PC-9 (cell line): Measurements from ENCODE around the gene ITGA5. TPM values are rescaled to one million over a fixed set of nuclear protein-coding genes. Genes with fewer than 3 reads are reported as not detected.

Experiments
- BruUV-seq: library from RNA; stranded (reverse); fragments of 400-500 nt; replicated peaks from 2 replicates; lab custom pipeline; 2021; lab: Mats Ljungman, UMichigan
- CTCF ChIA-PET: fragments of 300-600 bp; sonication (Branson Sonifier 250); formaldehyde crosslinking; loops from one replicate; lab custom pipeline; 2022; ENCODE audit warnings: antibody characterized with exemption; lab: Charles Lee
- POLR2A ChIA-PET: fragments of 300-600 bp; sonication (Branson Sonifier 250); formaldehyde crosslinking; loops from one replicate; lab custom pipeline; 2022; ENCODE audit warnings: antibody characterized with exemption; ENCODE audit not compliant: unreplicated experiment; lab: Charles Lee
- DNase-seq, 2 experiments: peaks; one replicate each; pipeline versions ENCODE4 v3.0.0 to v3.0.0-alpha.2; 2015 to 2022; ENCODE audit warnings: mixed read lengths in 1 of 2
- H2AFZ ChIP-seq: fragments of 200-600 bp; sonication (generic); 2 replicates; pipeline ENCODE4 v1.8.1; 2017; ENCODE audit warnings: antibody characterized with exemption
- H3F3A ChIP-seq: fragments of 200-600 bp; sonication (generic); 2 replicates; pipeline ENCODE4 v1.8.1; 2017; ENCODE audit warnings: antibody characterized with exemption, mild to moderate bottlenecking, low read depth; ENCODE audit not compliant: insufficient read depth
- H3K27ac ChIP-seq: fragments of 200-600 bp; sonication (generic); 2 replicates; pipeline ENCODE4 v1.6.1; 2016; ENCODE audit warnings: mixed run types
- H3K27me3 ChIP-seq: fragments of 200-600 bp; sonication (generic); 2 replicates; pipeline ENCODE4 v1.6.1; 2016; ENCODE audit warnings: low read depth, mixed run types; ENCODE audit not compliant: insufficient read depth
- H3K36me3 ChIP-seq: fragments of 200-600 bp; sonication (generic); 2 replicates; pipeline ENCODE4 v1.6.1; 2016; ENCODE audit warnings: low read depth, mixed run types
- H3K4me1 ChIP-seq: fragments of 200-600 bp; sonication (generic); replicated peaks from 2 replicates; pipeline ENCODE4 v1.6.1; 2016; ENCODE audit warnings: mixed run types; ENCODE audit not compliant: insufficient read depth
- H3K4me2 ChIP-seq: fragments of 200-600 bp; sonication (generic); 2 replicates; pipeline ENCODE4 v1.6.1; 2017; ENCODE audit warnings: mixed run types
- H3K4me3 ChIP-seq: fragments of 200-600 bp; sonication (generic); 2 replicates; pipeline ENCODE4 v1.6.1; 2016; ENCODE audit warnings: mixed run types
- H3K79me2 ChIP-seq: fragments of 200-600 bp; sonication (generic); 2 replicates; pipeline ENCODE4 v1.6.1; 2017; ENCODE audit warnings: low read depth, mixed run types
- H3K9me2 ChIP-seq: fragments of 200-600 bp; sonication (generic); 2 replicates; pipeline ENCODE4 v1.8.1; 2017; ENCODE audit warnings: mild to moderate bottlenecking; ENCODE audit not compliant: insufficient read depth
- H3K9me3 ChIP-seq: fragments of 200-600 bp; sonication (generic); 2 replicates; pipeline ENCODE4 v1.8.1; 2016; ENCODE audit warnings: low read depth; ENCODE audit not compliant: insufficient read depth
- H4K20me1 ChIP-seq: fragments of 200-600 bp; sonication (generic); 2 replicates; pipeline ENCODE4 v1.8.1; 2017; ENCODE audit not compliant: insufficient read depth
- EZH2 ChIP-seq: fragments of 200-600 bp; sonication (generic); IDR thresholded peaks from 2 replicates; pipeline ENCODE4 v1.8.0; 2017; ENCODE audit warnings: antibody characterized with exemption, low read depth
- intact Hi-C: fragments of 100-400 bp; cut with micrococcal nuclease; formaldehyde crosslinking; loops from one replicate; pipeline ENCODE4 v1.10.0; 2022; ENCODE audit not compliant: unreplicated experiment
- total RNA-seq: library from RNA; stranded (reverse); gene quantifications from 2 replicates; pipeline ENCODE4 v1.2.3, GENCODE V29; 2021
- TF ChIP-seq, protein P1 (sequence below): fragments of 200-600 bp; sonication (generic); conservative IDR thresholded peaks from 2 replicates; pipeline ENCODE4 v1.6.1; 2017; ENCODE audit warnings: mixed run types, antibody characterized with exemption, mild to moderate bottlenecking, moderate library complexity

ITGA5 gene
- total RNA-seq, 1 experiment from 2014 or later, result 28.4 TPM

DNA sequence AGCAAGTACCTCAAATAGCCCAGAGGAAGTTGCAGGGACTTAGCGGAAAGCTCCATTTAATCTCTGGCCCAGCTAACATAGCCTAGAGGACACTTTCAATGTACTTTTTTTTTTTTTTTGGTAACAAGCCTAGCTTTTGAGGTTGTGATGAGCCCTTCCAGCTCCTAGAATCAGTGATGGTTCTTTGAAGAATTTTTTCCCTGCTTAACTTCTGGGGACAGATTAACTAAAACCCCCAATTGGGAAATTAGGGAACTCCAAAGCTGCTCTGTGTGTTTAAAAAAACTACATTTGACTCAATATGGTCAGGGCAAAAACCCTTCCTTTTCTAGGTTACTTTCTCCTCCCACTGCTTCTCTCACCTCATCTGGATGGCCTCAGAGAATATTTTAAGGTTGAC is 23.9 kb upstream of the ITGA5 start:
- no TSS peak for BruUV-seq
- Histone ChIP-seq H3K4me1 (no peaks in the 10 kb centered on the region), H3K27me3 (0 out of 2 replicates have a peak, but pooled peaks cover 3% of the 10 kb centered on the region), H3K4me3 (no peak overlapping the region), H3K4me2 (no peak overlapping the region), H3F3A (0 out of 2 replicates have a peak, but pooled peaks cover 4% of the 10 kb centered on the region), H3K79me2 (no peaks in the 10 kb centered on the region), H2AFZ (no peak overlapping the region), H3K9me3 (no peaks in the 10 kb centered on the region), H4K20me1 (no peaks in the 10 kb centered on the region), H3K27ac (no peak overlapping the region), H3K36me3 (no peaks in the 10 kb centered on the region), H3K9me2 (no peaks in the 10 kb centered on the region)
- CTCF ChIA-PET, result no interaction called here
- no peak for TF ChIP-seq EZH2
- TF ChIP-seq, protein P1, sequence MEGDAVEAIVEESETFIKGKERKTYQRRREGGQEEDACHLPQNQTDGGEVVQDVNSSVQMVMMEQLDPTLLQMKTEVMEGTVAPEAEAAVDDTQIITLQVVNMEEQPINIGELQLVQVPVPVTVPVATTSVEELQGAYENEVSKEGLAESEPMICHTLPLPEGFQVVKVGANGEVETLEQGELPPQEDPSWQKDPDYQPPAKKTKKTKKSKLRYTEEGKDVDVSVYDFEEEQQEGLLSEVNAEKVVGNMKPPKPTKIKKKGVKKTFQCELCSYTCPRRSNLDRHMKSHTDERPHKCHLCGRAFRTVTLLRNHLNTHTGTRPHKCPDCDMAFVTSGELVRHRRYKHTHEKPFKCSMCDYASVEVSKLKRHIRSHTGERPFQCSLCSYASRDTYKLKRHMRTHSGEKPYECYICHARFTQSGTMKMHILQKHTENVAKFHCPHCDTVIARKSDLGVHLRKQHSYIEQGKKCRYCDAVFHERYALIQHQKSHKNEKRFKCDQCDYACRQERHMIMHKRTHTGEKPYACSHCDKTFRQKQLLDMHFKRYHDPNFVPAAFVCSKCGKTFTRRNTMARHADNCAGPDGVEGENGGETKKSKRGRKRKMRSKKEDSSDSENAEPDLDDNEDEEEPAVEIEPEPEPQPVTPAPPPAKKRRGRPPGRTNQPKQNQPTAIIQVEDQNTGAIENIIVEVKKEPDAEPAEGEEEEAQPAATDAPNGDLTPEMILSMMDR, result no peak
- intact Hi-C loops, result no loop called here
- POLR2A ChIA-PET, result interaction anchor here (0.7 kb wide), 1 partner anchor 294 kb away, joined by 11 read pairs; no protein-coding TSS in a partner anchor
- DNase-seq, result no peak

DNA sequence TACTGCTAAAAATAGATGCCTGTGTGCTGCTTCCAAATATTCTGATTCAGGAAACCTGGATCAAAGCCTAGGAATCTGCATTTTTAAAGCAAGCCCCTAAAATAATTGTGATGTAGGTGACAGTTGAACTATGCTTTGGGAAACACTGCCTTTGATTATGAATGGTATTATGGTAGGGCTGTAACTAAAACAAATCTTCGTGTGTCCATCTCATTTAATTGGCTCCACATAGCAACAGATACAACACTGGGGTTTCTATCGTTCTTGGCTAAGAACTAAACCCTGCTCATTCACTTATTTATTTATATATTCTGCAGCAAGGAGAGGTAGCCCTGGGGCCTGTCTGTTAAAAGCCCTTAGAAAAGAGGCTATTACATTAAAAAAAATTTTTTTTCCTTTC is 23.0 kb upstream of the ITGA5 start:
- 0 out of 2 replicates have a peak, but pooled peaks cover 3% of the 10 kb centered on the region for H3K27me3 ChIP-seq
- no peak for DNase-seq
- no peaks in the 10 kb centered on the region for H3K79me2 ChIP-seq
- H3K36me3 ChIP-seq, result no peaks in the 10 kb centered on the region
- no TSS peak for BruUV-seq
- 0 out of 2 replicates have a peak, but pooled peaks cover 4% of the 10 kb centered on the region for H3F3A ChIP-seq
- no peaks in the 10 kb centered on the region for H3K9me3 ChIP-seq
- H3K27ac ChIP-seq, result no peak overlapping the region
- no peaks in the 10 kb centered on the region for H3K9me2 ChIP-seq
- H3K4me3 ChIP-seq, result no peak overlapping the region
- ChIA-PET POLR2A (no interaction called here), CTCF (no interaction called here)
- H3K4me1 ChIP-seq, result 0 out of 2 replicates have a peak, but pooled peaks cover 7% of the 10 kb centered on the region
- no peak for TF ChIP-seq EZH2
- TF ChIP-seq, protein P1, result no peak
- intact Hi-C loops, result no loop called here
- no peaks in the 10 kb centered on the region for H4K20me1 ChIP-seq
- no peak overlapping the region for H2AFZ ChIP-seq
- no peak overlapping the region for H3K4me2 ChIP-seq

DNA sequence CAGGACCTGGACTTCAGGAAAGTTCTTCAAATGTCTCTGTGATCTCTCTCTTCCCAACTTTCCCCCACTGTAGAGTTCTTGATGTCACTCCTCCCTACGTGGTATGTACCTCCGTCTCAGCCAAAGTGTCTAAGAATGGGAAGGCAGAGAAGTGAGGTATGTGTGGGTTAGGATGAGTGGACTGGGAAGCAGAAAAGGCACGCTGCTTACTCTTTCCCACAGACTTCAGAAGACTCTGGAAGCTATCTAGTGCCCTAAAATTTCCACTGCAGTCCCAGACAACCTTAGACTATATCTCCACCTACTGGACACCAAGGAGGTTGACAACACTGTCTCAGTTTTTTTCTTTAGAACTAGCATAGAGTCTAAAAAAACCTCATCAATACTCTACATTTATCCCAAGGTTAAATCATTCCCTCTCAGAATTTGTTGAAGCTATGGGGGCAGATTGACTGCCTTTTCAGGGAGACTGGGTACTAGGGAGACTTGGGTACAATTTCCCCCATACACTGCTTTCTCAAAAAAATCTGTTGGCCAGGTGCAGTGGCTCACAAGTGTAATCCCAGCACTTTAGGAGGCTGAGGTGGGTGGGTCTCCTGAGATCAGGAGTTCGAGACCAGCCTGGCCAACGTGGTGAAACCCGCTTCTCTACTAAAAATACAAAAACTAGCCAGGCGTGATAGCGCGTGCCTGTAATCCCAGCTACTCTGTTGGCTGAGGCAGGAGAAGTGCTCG is 20.6 kb upstream of the ITGA5 start:
- H4K20me1 ChIP-seq, result no peaks in the 10 kb centered on the region
- H3F3A ChIP-seq, result 0 out of 2 replicates have a peak, but pooled peaks cover 7% of the 10 kb centered on the region
- POLR2A ChIA-PET, result no interaction called here
- no peak overlapping the region for H2AFZ ChIP-seq
- H3K9me3 ChIP-seq, result no peaks in the 10 kb centered on the region
- CTCF ChIA-PET, result interaction anchor here (0.5 to 5.2 kb wide), 6 partner anchors 39 to 112 kb away, joined by 3 to 62 read pairs (median 8); no protein-coding TSS in a partner anchor
- BruUV-seq, result no TSS peak
- no peak overlapping the region for H3K4me2 ChIP-seq
- 0 out of 2 replicates have a peak, but pooled peaks cover 8% of the 10 kb centered on the region for H3K4me1 ChIP-seq
- no peak overlapping the region for H3K27ac ChIP-seq
- no peak for TF ChIP-seq EZH2
- TF ChIP-seq, protein P1, result peak; percentile 85
- H3K79me2 ChIP-seq, result no peaks in the 10 kb centered on the region
- no peaks in the 10 kb centered on the region for H3K36me3 ChIP-seq
- H3K9me2 ChIP-seq, result no peaks in the 10 kb centered on the region
- peak in 1 of 2 experiments; percentile 55 for DNase-seq
- no peaks in the 10 kb centered on the region for H3K27me3 ChIP-seq
- H3K4me3 ChIP-seq, result no peak overlapping the region
- intact Hi-C loops, result loop anchor here (1.0 to 5.0 kb wide), 3 partner anchors 40 to 217 kb away; no protein-coding TSS in a partner anchor
